Activated naive CD4-positive, alpha-beta T cell treated with anti-CD3 and anti-CD28 coated beads, Interleukin-2, amount 50 U/mL, for 16 hours (primary cell): Measurements from ENCODE around the gene RAB3A.

Source experiments
- DNase-seq: peaks from one replicate; pipeline ENCODE4 v3.0.0-alpha.2; 2020

Gene RAB3A

DNA sequence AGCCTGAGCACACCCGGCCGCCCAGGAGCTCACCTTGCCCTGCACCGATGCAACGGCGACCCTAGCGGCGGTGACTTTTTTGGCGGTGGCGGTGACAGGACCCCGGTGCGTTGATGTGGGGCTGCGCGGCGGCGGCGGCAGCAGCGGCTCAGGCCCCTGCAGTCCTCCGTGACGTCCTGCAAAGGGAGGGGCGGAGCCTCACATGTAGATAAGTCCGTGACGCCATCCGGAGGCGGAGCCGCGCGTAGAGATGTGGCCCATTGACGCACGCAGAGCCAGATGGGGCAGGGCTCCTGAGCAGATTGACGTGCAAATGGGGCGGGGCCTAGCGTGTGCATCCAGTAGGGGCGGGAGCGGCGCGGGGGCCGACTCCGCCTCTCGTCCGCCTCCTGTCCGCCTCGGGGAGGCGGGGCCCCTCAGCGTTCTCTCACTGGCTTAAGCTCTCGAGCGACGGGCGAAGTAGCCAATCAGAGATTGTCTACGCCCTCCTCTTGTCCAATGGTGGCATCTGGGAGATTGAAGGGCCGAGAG, at the start of gene RAB3A:
Gene RAB3A (minus strand): TSS at position 180 of the 531 bp plus-strand sequence. CDS start 1,302 bp downstream, outside the sequence.
- DNase-seq: peak; percentile 100

DNA sequence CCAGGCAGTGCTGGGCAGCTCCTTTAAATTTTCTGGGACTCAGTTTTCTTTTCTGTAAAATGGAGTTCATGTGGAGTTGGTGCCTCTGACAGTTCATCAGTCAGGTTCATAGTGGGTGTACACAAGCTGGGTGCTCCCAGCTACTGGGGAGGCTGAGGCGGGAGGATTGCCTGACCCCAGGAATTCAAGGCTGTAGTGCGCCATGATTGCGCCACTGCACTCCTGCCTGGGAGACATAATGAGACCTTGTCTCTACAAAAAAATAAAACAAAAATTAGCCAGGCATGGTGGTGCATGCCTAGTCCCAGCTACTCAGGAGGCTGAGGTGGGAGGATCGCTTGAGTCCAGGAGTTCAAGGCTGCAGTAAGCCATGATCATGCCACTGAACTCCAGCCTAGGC, 49.3 kb upstream of the RAB3A start:
- DNase-seq: no peak

- DNase-seq: no peak
These were observed 48.5 kb upstream of the RAB3A start for GRCh38 chr19:18252370-18252717.

DNA sequence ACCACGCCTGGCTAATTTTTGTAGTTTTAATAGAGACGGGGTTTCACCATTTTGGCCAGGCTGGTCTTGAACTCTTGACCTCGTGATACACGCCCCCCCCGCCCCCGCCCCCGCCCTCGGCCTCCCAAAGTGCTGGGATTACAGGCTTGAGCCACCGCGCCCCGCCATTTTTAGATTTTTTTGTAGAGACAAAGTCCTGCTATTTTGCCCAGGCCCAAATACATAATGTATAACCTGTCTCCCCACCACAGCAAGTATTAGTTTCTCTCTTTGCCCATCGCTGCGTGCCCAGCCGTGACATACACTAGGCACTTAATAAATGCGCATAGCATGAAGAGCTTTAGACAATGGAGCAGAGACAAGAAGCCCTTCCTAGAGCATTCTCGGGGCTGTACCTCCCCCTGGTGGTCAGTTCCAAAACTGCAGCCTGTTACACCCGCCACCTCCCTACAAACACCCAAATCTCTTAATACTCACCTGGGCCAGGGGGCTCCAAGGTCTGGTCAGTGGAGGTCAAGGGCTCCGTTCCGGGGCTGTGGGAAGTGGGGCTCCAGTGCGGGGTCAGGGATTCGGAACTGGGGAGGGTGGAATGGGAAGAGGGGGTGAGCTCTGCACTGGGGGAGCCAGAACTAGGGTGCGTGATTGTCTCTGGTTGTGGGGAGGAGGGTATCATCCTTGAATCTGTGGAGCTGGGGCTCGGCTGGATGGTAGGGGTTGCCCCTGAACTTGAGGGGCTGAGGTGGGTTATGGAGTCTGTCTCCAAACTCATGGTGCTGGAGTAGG, 47.9 kb upstream of the RAB3A start:
- peak; percentile 78 for DNase-seq

- DNase-seq: no peak
These were observed 46.0 kb upstream of the RAB3A start for GRCh38 chr19:18249834-18250233.

DNA sequence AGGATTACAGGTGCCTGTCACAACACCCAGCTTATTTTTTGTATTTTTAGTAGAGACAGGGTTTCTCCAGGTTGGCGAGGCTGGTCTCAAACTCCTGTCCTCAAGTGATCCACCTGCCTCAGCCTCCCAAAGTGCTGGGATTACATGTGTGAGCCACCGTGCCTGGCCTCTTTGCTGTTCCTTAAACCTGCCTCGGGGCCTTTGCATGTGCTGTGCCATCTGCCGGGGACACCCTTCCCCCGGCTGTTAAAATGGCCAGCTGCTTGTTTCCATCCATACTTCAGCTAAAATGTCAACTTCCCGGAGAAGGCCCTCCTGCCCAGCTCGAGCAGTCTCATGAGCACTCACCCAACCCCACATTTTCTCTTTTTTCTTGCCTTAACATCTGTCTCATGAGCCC, 41.5 kb upstream of the RAB3A start:
- no peak for DNase-seq

- no peak for DNase-seq
These were observed 35.5 kb upstream of the RAB3A start for GRCh38 chr19:18239303-18239702.

DNA sequence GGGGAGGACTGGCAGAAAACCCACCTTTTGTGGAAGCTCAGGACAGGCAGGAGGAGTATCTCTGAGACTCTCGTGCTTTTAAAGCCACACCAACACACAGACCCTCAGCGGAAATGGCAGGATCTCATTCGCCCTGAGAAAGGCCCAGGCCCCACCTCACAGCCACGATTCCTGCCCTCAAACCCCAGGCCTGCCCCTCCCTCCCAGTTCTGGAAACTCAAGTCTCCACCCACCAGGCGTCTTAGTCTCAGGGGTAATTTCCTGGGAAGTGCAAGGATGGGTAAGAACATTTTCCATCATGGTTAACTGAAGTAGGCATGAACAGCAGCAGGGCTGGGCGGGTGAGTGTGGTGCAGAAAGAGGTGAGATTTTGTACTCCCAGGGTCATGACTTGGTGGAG, 30.4 kb upstream of the RAB3A start:
- DNase-seq: no peak

DNA sequence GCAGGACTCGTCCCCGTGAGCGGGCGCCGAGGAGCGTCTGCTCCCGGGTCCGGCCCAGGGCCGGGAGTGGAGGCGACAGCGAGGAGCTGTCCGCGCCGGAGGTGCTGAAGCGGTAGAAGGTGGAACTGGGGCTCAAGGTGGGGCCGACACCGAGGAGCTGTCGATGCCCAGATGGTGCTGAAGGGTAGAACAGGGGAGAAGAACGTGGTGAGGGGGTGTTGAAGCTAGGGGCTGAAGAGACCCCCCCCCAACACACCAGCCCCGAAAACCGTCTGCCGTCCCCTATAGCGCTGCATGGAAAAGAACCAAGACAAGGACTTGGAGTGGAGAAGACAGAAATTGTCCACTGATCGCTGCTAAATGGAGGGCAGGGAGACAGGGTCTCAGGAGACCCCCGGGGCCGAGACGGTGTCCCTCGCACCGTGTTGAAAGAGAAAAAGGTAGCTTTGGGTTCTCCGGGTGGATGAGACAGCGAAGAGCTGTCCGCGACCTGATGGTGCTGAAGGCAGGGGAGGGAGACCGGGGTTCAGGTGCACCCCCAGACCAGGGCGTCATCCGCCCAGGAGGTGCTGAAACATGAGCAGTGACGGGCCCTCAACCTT, 29.5 kb upstream of the RAB3A start:
- peak; percentile 48 for DNase-seq

- no peak for DNase-seq
These were observed 28.8 kb upstream of the RAB3A start for GRCh38 chr19:18232540-18233223.

- DNase-seq: no peak
These were observed 27.9 kb upstream of the RAB3A start for GRCh38 chr19:18231775-18232174.

DNA sequence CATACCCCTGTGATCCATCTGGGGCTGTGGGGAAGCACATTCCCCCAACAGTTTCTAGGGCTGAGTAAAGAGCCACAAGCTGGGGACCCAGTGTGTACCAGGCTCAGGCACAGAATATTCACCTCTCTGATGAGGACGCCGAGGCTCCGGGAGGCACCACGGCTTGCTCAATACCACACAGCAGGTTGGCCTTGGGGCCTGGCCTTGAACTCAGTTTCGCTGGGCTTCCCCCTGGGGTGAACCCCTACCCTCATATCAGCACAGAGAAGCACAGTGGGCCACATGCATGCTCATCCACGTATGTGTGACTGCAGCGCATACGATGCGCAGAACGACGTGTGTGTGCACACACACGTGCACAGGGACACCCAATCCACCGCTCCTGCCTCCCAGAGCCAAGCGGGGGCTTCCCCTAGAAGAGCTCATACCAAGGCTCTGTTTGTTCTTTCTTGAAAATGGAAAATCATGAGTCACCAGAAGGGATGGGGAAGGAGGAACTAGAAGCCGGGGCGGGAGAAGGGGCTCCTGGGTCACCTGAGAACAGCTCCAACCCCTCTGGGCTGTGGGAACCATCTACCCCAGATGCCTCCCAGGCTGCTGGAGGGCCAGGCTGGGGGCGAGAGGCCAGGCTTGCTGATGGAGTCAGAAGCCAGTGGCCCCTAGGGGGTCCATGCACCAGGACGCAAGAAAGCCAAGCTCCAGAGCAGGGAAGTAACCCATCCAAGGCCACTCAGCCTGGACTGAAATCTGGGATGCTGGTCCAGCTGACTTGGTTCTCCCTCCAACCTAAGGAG, 27.3 kb upstream of the RAB3A start:
- DNase-seq: no peak

DNA sequence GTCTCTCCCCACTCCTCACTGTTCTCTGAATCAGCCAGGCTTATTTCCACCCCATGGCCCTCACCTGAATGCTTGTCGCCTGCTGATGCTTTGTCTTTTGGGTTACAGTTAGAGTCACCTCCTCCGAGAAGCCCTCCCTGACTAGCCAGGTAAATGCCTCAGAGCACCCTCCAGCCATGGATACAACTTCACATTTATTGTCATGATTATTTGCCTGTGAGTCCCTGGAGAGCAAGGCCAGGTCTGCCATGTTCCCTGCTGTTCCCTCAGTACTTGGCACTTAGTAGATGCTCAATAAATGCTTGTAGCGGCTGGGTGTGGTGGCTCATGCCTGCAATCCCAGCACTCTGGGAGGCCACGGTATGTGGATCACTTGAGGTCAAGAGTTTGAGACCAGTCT, 26.1 kb upstream of the RAB3A start:
- no peak for DNase-seq

DNA sequence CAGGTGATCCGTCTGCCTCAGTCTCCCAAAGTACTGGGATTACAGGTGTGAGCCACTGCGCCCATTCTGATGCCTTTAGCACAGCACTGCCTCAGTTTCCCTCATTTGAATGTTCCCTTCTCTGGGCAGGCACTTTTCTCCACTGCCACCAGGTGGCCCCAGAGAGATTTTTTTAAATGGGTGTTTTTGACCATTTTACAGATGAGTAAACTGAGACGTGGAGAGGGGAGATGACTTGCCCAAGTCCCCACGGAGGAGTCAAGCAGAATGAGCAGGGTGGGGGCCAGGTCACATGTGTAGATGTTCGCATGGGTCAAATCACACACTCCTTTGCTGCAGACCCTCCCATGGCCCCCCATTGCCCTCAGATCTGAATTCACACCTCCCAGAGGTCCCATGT, 25.6 kb upstream of the RAB3A start:
- DNase-seq: no peak

- DNase-seq: no peak
These were observed 24.0 kb upstream of the RAB3A start for GRCh38 chr19:18227781-18228271.

DNA sequence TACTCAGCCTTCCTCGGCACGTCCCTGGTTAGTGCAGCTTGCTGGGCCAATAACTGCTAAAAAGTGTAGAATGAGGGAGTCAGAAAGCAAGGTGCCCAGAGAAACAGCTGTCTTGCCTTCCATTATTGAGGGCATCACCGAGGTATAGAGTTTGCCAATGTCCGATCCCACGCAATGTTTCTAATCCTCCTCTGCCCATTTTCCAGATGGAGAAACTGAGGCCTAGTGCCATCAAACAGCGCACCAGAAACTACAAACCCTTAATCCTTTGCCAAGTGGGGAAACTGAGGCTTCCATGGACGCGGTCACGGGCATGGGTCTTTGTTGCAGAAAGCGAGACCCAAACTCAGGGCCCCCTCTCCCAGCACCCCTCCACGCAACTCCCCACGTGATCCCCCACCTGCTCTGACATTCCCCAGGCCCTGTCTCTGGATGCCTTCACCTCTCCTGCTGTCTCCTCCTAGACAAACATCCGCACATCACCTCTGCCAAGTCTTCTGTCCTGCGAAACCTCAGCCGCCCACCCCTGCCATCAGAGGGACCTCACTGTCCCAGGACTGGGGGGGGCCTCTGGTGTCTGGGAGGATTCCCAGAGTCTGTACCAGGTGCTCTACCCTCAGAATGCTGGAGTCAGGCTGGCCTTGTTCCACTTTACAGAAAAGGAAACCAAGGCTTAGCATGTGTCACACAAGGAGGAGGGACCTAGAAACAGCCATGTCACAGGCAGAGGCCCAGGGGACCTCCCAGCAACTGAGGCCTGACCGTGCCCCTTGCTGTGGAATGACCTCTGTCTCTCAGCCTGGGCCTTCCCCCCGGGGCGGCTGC, 23.3 kb upstream of the RAB3A start:
- DNase-seq: no peak

DNA sequence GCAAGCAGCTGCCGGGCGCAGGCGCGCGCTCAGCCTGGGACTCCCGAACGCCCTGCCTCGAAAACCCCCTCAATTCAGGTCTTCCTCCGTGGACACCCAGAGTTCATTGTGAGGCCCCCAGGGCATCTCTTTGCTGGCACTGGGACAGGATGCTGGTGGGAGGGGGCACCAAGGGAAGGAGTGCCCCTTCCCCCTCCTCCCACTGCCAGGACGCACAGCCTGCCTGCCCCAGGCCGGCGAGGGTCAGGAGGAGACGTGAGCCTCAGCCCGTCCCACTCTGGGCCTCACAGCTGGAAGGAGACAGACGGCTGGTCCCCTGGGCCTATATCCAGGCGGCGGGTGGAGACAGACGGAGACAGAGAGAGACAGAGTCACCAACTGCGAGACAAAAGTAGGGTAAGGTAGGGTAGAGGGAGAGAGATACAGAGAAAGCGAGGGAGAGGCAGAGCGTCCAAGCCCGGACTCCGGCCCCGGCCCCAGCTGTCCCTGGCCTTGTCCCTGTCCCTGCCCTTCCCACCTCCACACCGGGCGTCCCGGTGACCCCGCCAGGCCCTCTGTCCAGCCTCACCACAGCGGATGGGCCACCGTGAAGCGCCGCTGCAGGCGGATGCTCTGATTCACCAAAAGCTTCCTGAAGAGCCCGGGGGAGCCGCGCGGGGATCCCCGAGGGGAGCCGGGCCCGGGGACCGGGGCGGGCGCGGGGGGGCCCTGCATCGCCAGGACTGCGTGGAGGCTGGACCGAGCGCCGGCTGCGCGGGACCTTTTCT, 22.0 kb upstream of the RAB3A start, which contains the start of gene PDE4C:
Gene PDE4C (minus strand): TSS at position 737 of the 767 bp plus-strand sequence. CDS start 23 bp downstream, at position 714.
- no peak for DNase-seq

GRCh38 chr19:18225355-18225701, 21.5 kb upstream of the RAB3A start:
- DNase-seq: no peak

DNA sequence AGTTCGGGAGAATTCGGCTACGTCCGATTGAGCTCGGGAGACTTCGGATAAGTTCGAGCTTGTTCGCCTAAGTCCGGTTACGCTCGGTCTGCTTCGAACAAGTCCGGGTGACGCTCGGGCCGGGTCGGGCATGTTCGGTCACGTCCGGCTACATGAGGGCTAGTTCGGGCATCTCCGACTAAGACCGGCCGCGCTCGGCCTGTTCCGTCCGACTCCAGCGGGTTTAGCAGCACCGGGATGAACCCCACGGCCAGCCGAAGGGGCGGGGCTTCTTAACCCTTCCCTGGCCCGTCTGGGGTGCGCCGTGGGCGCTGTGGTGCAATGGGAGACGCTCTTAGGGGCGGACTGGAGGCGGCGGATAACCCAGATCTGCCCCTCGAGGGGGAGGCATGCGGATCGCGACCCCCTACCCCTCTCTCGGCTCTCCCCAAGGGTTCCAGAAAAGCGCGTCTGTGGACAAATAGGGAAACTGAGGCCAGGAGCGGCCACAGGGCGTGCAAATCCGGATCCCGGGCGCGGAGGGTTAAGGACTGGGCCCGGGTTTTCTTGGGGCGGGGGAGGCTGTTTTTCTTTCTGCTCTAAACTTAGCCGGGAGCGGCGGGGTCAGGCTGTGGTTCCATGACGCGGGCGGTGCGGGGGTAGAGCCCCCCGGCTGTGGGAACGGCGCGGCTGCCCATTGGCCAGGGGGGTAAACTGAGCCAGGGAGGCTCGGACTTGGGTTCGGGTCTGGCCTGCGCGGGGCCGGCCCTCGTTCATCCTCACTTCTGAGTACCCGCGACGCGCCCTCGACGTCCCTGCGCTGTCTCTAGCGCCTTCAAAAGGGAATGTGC, 20.9 kb upstream of the RAB3A start:
- DNase-seq: peak; percentile 87

- peak; percentile 22 for DNase-seq
These were observed 20.1 kb upstream of the RAB3A start for GRCh38 chr19:18223860-18224524.
